C4-2B (cell line): ENCODE results near the gene MPP3.

Experiments used
- CTCF ChIP-seq: fragments of 450-650 bp; conservative IDR thresholded peaks from 2 replicates; pipeline ENCODE4 v1.5.1; 2017; ENCODE audit warnings: mild to moderate bottlenecking
- ZFX ChIP-seq: fragments of 450-650 bp; IDR thresholded peaks from 2 replicates; pipeline ENCODE4 v1.6.1; 2017

DNA sequence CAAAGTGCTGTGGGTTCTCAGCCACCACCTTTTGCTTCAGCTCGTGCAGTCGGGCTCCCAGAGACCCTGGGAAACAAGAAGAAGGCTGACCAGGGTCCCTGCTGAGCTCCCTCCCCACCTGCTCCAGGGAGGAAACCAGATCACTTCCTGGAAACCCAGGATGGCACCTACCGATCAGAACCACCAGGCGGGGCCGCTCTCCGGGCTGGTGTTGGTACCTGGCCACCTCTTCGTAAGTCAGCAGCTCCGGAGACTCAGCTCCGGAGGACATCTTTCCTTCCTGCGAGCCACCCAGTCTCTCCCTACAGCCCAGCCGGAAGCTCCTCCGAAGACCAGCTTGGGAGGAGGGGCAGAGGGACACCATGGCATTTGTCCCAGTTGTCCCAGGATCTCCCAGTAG, 18.9 kb downstream of the MPP3 start:
- TF ChIP-seq CTCF, result no peak
- TF ChIP-seq ZFX, result no peak
